Activated naive CD8-positive, alpha-beta T cell treated with anti-CD3 and anti-CD28 coated beads, Interleukin-2, amount 10 ng/mL, durations not matched to agents 7 days and 5 days (primary cell): ENCODE data around the gene DNER. TPM values are rescaled to one million over a fixed set of nuclear protein-coding genes. Genes with fewer than 3 reads are reported as not detected.

Source experiments
- ATAC-seq: fragments of 150-1000 bp; cut with Tn5 transposase; one replicate; pipeline ENCODE4 v1.10.0; 2021; ENCODE audit warnings: low read depth, moderate library complexity
- POLR2A ChIA-PET: fragments of 350-600 bp; sonication (Branson Sonifier 250); formaldehyde crosslinking; loops from one replicate; lab custom pipeline; 2021; ENCODE audit warnings: antibody characterized with exemption; lab: Charles Lee
- DNase-seq: peaks from one replicate; pipeline ENCODE4 v3.0.0; 2021
- H3K27ac Mint-ChIP-seq: one replicate; pipeline ENCODE4 v1.8.0; 2022; ENCODE audit warnings: mild to moderate bottlenecking, mixed read lengths
- H3K27me3 Mint-ChIP-seq: one replicate; pipeline ENCODE4 v1.8.0; 2022; ENCODE audit warnings: mild to moderate bottlenecking, moderate library complexity, mixed read lengths
- H3K36me3 Mint-ChIP-seq: one replicate; pipeline ENCODE4 v1.8.0; 2021; ENCODE audit warnings: mild to moderate bottlenecking, mixed read lengths
- H3K4me1 Mint-ChIP-seq: one replicate; pipeline ENCODE4 v1.8.0; 2021; ENCODE audit warnings: mixed read lengths
- H3K4me3 Mint-ChIP-seq: one replicate; pipeline ENCODE4 v1.8.0; 2022; ENCODE audit warnings: mild to moderate bottlenecking, moderate library complexity, mixed read lengths
- H3K9me3 Mint-ChIP-seq: one replicate; pipeline ENCODE4 v1.8.0; 2021; ENCODE audit warnings: mixed read lengths
- total RNA-seq, 2 experiments: library from RNA; stranded (reverse); gene quantifications; one replicate each; pipeline ENCODE4 v1.2.3, GENCODE V29; 2021

DNER gene
- total RNA-seq, 2 experiments from 2014 or later: not detected

- Mint-ChIP-seq H3K4me1 (no peaks in the 10 kb centered on the region), H3K4me3 (no peak overlapping the region), H3K27me3 (no peaks in the 10 kb centered on the region), H3K27ac (no peak overlapping the region), H3K9me3 (no peaks in the 10 kb centered on the region), H3K36me3 (no peaks in the 10 kb centered on the region)
- no peak for ATAC-seq
- POLR2A ChIA-PET: no interaction called here
- no peak for DNase-seq
These were observed 343.3 kb downstream of the DNER start for GRCh38 chr2:229371086-229371485.

GRCh38 chr2:229370509-229370908 lies 343.8 kb downstream of the DNER start:
- POLR2A ChIA-PET: no interaction called here
- Mint-ChIP-seq H3K4me3 (no peak overlapping the region), H3K9me3 (no peaks in the 10 kb centered on the region)

GRCh38 chr2:229363185-229363814 lies 351.1 kb downstream of the DNER start:
- no peak for ATAC-seq
- no peak for DNase-seq
- H3K4me3 Mint-ChIP-seq: no peak overlapping the region
- H3K27ac Mint-ChIP-seq: no peak overlapping the region
- POLR2A ChIA-PET: no interaction called here
- peaks cover 2% of the 10 kb centered on the region for H3K27me3 Mint-ChIP-seq
- no peaks in the 10 kb centered on the region for H3K9me3 Mint-ChIP-seq
- no peaks in the 10 kb centered on the region for H3K4me1 Mint-ChIP-seq
- H3K36me3 Mint-ChIP-seq: no peaks in the 10 kb centered on the region

More at GRCh38 chr2:229370509-229370908, 343.8 kb downstream of the DNER start:
- Mint-ChIP-seq H3K4me1 (no peaks in the 10 kb centered on the region), H3K36me3 (no peaks in the 10 kb centered on the region), H3K27me3 (no peaks in the 10 kb centered on the region), H3K27ac (no peak overlapping the region)
- no peak for DNase-seq
- no peak for ATAC-seq

- H3K4me1 Mint-ChIP-seq: no peaks in the 10 kb centered on the region
- H3K27me3 Mint-ChIP-seq: no peaks in the 10 kb centered on the region
- no peak overlapping the region for H3K27ac Mint-ChIP-seq
- H3K36me3 Mint-ChIP-seq: no peaks in the 10 kb centered on the region
- H3K9me3 Mint-ChIP-seq: peaks cover 2% of the 10 kb centered on the region
- DNase-seq (no peak), ATAC-seq (no peak)
- H3K4me3 Mint-ChIP-seq: no peak overlapping the region
- POLR2A ChIA-PET: no interaction called here
These were observed 363.5 kb downstream of the DNER start for GRCh38 chr2:229350883-229351282.

- Mint-ChIP-seq H3K27me3 (no peaks in the 10 kb centered on the region), H3K4me1 (no peaks in the 10 kb centered on the region), H3K36me3 (no peaks in the 10 kb centered on the region), H3K27ac (no peak overlapping the region), H3K4me3 (no peak overlapping the region), H3K9me3 (peaks cover 2% of the 10 kb centered on the region)
- DNase-seq (no peak), ATAC-seq (no peak)
- POLR2A ChIA-PET: no interaction called here
These were observed 364.1 kb downstream of the DNER start for GRCh38 chr2:229350117-229350805.

- Mint-ChIP-seq H3K27ac (no peak overlapping the region), H3K4me3 (no peak overlapping the region), H3K4me1 (no peaks in the 10 kb centered on the region), H3K27me3 (no peaks in the 10 kb centered on the region), H3K9me3 (peaks cover 2% of the 10 kb centered on the region), H3K36me3 (no peaks in the 10 kb centered on the region)
- no peak for DNase-seq
- POLR2A ChIA-PET: no interaction called here
- ATAC-seq: no peak
These were observed 366.2 kb downstream of the DNER start for GRCh38 chr2:229348128-229348527.

- Mint-ChIP-seq H3K4me3 (no peak overlapping the region), H3K9me3 (peaks cover 2% of the 10 kb centered on the region), H3K27me3 (no peaks in the 10 kb centered on the region), H3K4me1 (no peaks in the 10 kb centered on the region), H3K36me3 (no peaks in the 10 kb centered on the region), H3K27ac (no peak overlapping the region)
- POLR2A ChIA-PET: no interaction called here
- DNase-seq (no peak), ATAC-seq (no peak)
These were observed 367.4 kb downstream of the DNER start for GRCh38 chr2:229346816-229347540.

- Mint-ChIP-seq H3K4me3 (no peak overlapping the region), H3K27me3 (no peaks in the 10 kb centered on the region), H3K36me3 (no peaks in the 10 kb centered on the region), H3K4me1 (no peaks in the 10 kb centered on the region), H3K27ac (no peak overlapping the region), H3K9me3 (no peaks in the 10 kb centered on the region)
- DNase-seq (no peak), ATAC-seq (no peak)
- POLR2A ChIA-PET: no interaction called here
These were observed 369.4 kb downstream of the DNER start for GRCh38 chr2:229344955-229345354.

- no peak overlapping the region for H3K27ac Mint-ChIP-seq
- no peaks in the 10 kb centered on the region for H3K9me3 Mint-ChIP-seq
- no peaks in the 10 kb centered on the region for H3K36me3 Mint-ChIP-seq
- H3K4me3 Mint-ChIP-seq: no peak overlapping the region
- POLR2A ChIA-PET: no interaction called here
- no peaks in the 10 kb centered on the region for H3K27me3 Mint-ChIP-seq
- DNase-seq (no peak), ATAC-seq (no peak)
- H3K4me1 Mint-ChIP-seq: no peaks in the 10 kb centered on the region
These were observed 370.2 kb downstream of the DNER start for GRCh38 chr2:229344151-229344551.

GRCh38 chr2:229343661-229344060 lies 370.7 kb downstream of the DNER start:
- POLR2A ChIA-PET: no interaction called here

GRCh38 chr2:229342376-229342775 lies 372.0 kb downstream of the DNER start:
- Mint-ChIP-seq H3K4me1 (no peaks in the 10 kb centered on the region), H3K4me3 (no peak overlapping the region), H3K9me3 (no peaks in the 10 kb centered on the region), H3K27me3 (no peaks in the 10 kb centered on the region), H3K27ac (no peak overlapping the region), H3K36me3 (no peaks in the 10 kb centered on the region)
- POLR2A ChIA-PET: interaction anchor here (1.0 kb wide), 1 partner anchor 10 kb away, joined by 3 read pairs; no protein-coding TSS in a partner anchor
- no peak for DNase-seq
- ATAC-seq: no peak

More at GRCh38 chr2:229343661-229344060, 370.7 kb downstream of the DNER start:
- Mint-ChIP-seq H3K9me3 (no peaks in the 10 kb centered on the region), H3K4me1 (no peaks in the 10 kb centered on the region), H3K36me3 (no peaks in the 10 kb centered on the region), H3K27ac (no peak overlapping the region), H3K4me3 (no peak overlapping the region), H3K27me3 (no peaks in the 10 kb centered on the region)
- ATAC-seq (no peak), DNase-seq (no peak)

- Mint-ChIP-seq H3K4me1 (no peaks in the 10 kb centered on the region), H3K27me3 (no peaks in the 10 kb centered on the region), H3K4me3 (no peak overlapping the region), H3K36me3 (no peaks in the 10 kb centered on the region), H3K9me3 (no peaks in the 10 kb centered on the region), H3K27ac (no peak overlapping the region)
- no peak for ATAC-seq
- no peak for DNase-seq
- POLR2A ChIA-PET: no interaction called here
These were observed 374.1 kb downstream of the DNER start for GRCh38 chr2:229340086-229340760.

GRCh38 chr2:229339618-229340017 lies 374.7 kb downstream of the DNER start:
- H3K27ac Mint-ChIP-seq: no peak overlapping the region

More at GRCh38 chr2:229339618-229340017, 374.7 kb downstream of the DNER start:
- Mint-ChIP-seq H3K4me1 (no peaks in the 10 kb centered on the region), H3K4me3 (no peak overlapping the region), H3K27me3 (no peaks in the 10 kb centered on the region), H3K9me3 (no peaks in the 10 kb centered on the region), H3K36me3 (no peaks in the 10 kb centered on the region)
- ATAC-seq (no peak), DNase-seq (no peak)
- POLR2A ChIA-PET: no interaction called here
